ENCODE measurements around the gene SLX9.

DNA sequence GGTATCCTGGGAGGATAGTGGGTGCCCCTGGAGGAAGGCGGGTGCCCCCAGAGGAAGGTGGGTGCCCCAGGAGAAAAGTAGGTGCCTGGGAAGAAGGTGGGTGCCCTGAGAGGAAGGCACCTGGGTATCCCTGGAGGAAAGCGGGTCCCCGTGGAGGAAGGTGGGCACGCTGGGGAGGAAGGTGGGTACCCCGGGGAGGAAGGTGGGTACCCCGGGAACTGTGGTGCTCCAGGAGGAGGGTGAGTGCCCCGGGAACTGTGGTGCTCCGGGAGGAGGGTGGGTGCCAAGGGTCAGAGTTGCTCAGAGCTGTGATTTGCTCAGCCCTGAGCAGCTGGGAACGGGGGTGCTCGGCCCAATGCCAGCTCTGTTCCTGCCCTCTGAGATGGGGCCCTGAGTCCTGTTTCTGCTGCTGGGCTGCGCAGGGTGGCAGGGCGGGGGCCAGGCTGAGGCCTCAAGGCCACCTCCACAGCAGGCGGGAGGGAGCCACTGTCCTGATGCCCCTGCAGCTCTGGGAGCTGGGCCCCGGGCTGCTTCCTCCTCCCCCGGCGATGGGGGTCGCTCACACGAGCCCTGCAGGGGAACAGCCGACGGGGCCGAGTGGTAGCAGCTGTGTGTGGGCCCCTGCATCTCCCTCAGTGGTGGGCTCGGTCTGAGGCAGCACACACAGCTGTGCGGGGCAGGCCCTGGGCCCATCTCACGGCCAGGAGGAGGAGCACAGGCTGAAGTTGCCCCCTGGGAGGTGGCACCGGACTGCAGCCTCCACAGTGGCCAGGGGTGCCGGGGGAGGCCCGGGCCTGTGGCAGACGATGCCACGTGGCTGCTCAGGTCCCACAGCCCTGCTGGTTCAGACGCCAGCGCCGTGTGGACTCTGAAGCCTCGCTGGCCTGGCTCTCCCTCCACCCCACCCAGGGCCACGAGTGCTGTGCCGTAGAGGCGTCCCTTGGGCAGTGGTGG, 57.4 kb downstream of the SLX9 start:
- TF ChIP-seq, protein P1, sequence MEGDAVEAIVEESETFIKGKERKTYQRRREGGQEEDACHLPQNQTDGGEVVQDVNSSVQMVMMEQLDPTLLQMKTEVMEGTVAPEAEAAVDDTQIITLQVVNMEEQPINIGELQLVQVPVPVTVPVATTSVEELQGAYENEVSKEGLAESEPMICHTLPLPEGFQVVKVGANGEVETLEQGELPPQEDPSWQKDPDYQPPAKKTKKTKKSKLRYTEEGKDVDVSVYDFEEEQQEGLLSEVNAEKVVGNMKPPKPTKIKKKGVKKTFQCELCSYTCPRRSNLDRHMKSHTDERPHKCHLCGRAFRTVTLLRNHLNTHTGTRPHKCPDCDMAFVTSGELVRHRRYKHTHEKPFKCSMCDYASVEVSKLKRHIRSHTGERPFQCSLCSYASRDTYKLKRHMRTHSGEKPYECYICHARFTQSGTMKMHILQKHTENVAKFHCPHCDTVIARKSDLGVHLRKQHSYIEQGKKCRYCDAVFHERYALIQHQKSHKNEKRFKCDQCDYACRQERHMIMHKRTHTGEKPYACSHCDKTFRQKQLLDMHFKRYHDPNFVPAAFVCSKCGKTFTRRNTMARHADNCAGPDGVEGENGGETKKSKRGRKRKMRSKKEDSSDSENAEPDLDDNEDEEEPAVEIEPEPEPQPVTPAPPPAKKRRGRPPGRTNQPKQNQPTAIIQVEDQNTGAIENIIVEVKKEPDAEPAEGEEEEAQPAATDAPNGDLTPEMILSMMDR (IDR thresholded peaks at IDR 0.05): no peak
- TF ChIP-seq POLR2A (IDR thresholded peaks at IDR 0.05) (no peak), POLR2AphosphoS5 (IDR thresholded peaks at IDR 0.05) (no peak), EP300 (IDR thresholded peaks at IDR 0.05) (no peak)
